Cardiac fibroblast (primary cell): ENCODE measurements around the gene RBM20.
A peak's percentile ranks its signal among the peaks of the same experiment; 100 is the strongest.
"Not testable (repeated sequence)": the region's sequence is repeated elsewhere in the genome, so short reads cannot be mapped to it uniquely, and the experiment has no call there.

ENCODE experiments used
- DNase-seq, 2 donors: peaks; one replicate each; pipeline versions ENCODE4 v3.0.0 to v3.0.0-alpha.2; 2010; ENCODE audit warnings: low read depth in 2 of 2
- H3K4me3 ChIP-seq, 2 donors: replicated peaks in 1 of 2; 1 replicate in 1 of 2; 2 replicates in 1 of 2; pipeline ENCODE4 v1.5.1; 2011; ENCODE audit warnings: low read depth in 2 of 2, low read length in 2 of 2, mild to moderate bottlenecking in 2 of 2, moderate library complexity in 1 of 2
- CTCF ChIP-seq: IDR thresholded peaks from one replicate; pipeline ENCODE4 v1.5.1; 2011; ENCODE audit warnings: low read depth, mild to moderate bottlenecking, low read length, inconsistent platforms

RBM20 gene

GRCh38 chr10:110698340-110698739, 54.2 kb downstream of the RBM20 start:
- no peak overlapping the region for H3K4me3 ChIP-seq
- TF ChIP-seq CTCF = no peak
- no peak for DNase-seq

- peak in 1 of 2 donors; percentile 74 for DNase-seq
- no peak for TF ChIP-seq CTCF
- H3K4me3 ChIP-seq = no peak overlapping the region
Measured at GRCh38 chr10:110698782-110699201, 54.7 kb downstream of the RBM20 start.

GRCh38 chr10:110699859-110700468, 55.8 kb downstream of the RBM20 start:
- no peak for DNase-seq
- TF ChIP-seq CTCF = no peak
- H3K4me3 ChIP-seq = no peak overlapping the region

GRCh38 chr10:110700947-110701616, 56.9 kb downstream of the RBM20 start:
- DNase-seq = no peak
- no peak overlapping the region for H3K4me3 ChIP-seq
- TF ChIP-seq CTCF = no peak

GRCh38 chr10:110701617-110701971, 57.5 kb downstream of the RBM20 start:
- no peak for DNase-seq
- TF ChIP-seq CTCF = no peak
- no peak overlapping the region for H3K4me3 ChIP-seq

- TF ChIP-seq CTCF = no peak
- no peak for DNase-seq
Measured at GRCh38 chr10:110704070-110704469, 59.9 kb downstream of the RBM20 start.

GRCh38 chr10:110704906-110705476, 60.9 kb downstream of the RBM20 start:
- DNase-seq = peak in 1 of 2 donors; percentile 7
- H3K4me3 ChIP-seq = no peak overlapping the region
- no peak for TF ChIP-seq CTCF

More at GRCh38 chr10:110704070-110704469, 59.9 kb downstream of the RBM20 start:
- H3K4me3 ChIP-seq = no peak overlapping the region

GRCh38 chr10:110705596-110705995, 61.5 kb downstream of the RBM20 start:
- H3K4me3 ChIP-seq = not testable (repeated sequence)

More at GRCh38 chr10:110705596-110705995, 61.5 kb downstream of the RBM20 start:
- DNase-seq = not testable (repeated sequence)
